Measurements from ENCODE around the gene THSD4. TPM values are rescaled to one million over a fixed set of nuclear protein-coding genes. Genes with fewer than 3 reads are reported as not detected.

THSD4 gene
- total and polyA plus RNA-seq, 2 of the 4 experiments (the other 2 are of a cell fraction) = 25.5 to 31.1 TPM

- H3K36me3 ChIP-seq (ENCODE audit: control insufficient read depth, insufficient read depth, low read length) = 0 out of 2 replicates have a peak, but pooled peaks cover 1% of the 10 kb centered on the region
- peaks cover 7% of the 10 kb centered on the region for H3K4me1 ChIP-seq (ENCODE audit: control insufficient read depth, insufficient read depth, low read length)
- H3K4me2 ChIP-seq (ENCODE audit: low read depth, low read length) = no peak overlapping the region
- H3K23ac ChIP-seq (ENCODE audit: low read depth, low read length) = no peak overlapping the region
- no peaks in the 10 kb centered on the region for H4K20me1 ChIP-seq (ENCODE audit: insufficient read depth, low read length)
- ChIA-PET POLR2A (ENCODE audit: unreplicated experiment) (no interaction called here), CTCF (no interaction called here)
- H3K27ac ChIP-seq (ENCODE audit: insufficient read depth, low read length) = no peak overlapping the region
- no peak overlapping the region for H3K56ac ChIP-seq (ENCODE audit: extremely low read depth, insufficient read depth, low read length)
- WGBS, 2 experiments (ENCODE audit: extremely low coverage in 2 of 2, insufficient read length in 1 of 2) = 90% methylated on average over 2 of the region's 6 CpGs; no CpG with 5 or more reads in 1 of the 2 experiments
- H2AK5ac ChIP-seq (ENCODE audit: low read depth, low read length) = no peak overlapping the region
- in situ Hi-C loops (cut with MboI; ENCODE audit: low sequenced_read_pairs) (no loop called here), intact Hi-C loops (cut with micrococcal nuclease) (no loop called here), dilution Hi-C loops (cut with HindIII; ENCODE audit: low sequenced_read_pairs, unreplicated experiment) (no loop called here)
- H4K5ac ChIP-seq (ENCODE audit: low read depth, low read length) = no peak overlapping the region
- peaks cover 3% of the 10 kb centered on the region; the same call in 1 of the 2 replicates for H3K9me1 ChIP-seq (ENCODE audit: insufficient read depth, low read length)
- BruUV-seq (replicated peaks) = no TSS peak
- no peak overlapping the region for H4K91ac ChIP-seq (ENCODE audit: insufficient read depth, low read depth, low read length)
- no peak overlapping the region for H2BK120ac ChIP-seq (ENCODE audit: low read depth, low read length)
- H3K18ac ChIP-seq (ENCODE audit: low read depth, low read length) = no peak overlapping the region
- DNase-seq = no peak
- no peak overlapping the region for H3K4ac ChIP-seq (ENCODE audit: low read depth, low read length)
- H2AFZ ChIP-seq (replicated peaks; ENCODE audit: low read length, poor library complexity) = no peak overlapping the region
- no peaks in the 10 kb centered on the region for H3K27me3 ChIP-seq (ENCODE audit: control insufficient read depth, insufficient read depth, low read length)
- H2AK9ac ChIP-seq (replicated peaks; ENCODE audit: low read depth, low read length, poor library complexity) = no peak overlapping the region
- no peak overlapping the region for H2BK15ac ChIP-seq (ENCODE audit: low read depth, low read length)
- no peak overlapping the region for H3K14ac ChIP-seq (replicated peaks; ENCODE audit: low read depth, low read length)
- peaks cover 8 to 16% of the 10 kb centered on the region in 2 experiments; a peak in 3 of 4 replicates for H3K79me1 ChIP-seq (ENCODE audit: low read depth in 1 of 2, low read length in 2 of 2)
- H4K8ac ChIP-seq (ENCODE audit: low read depth in 2 of 2, low read length in 2 of 2) = no peak overlapping the region
- no peak overlapping the region for H2BK5ac ChIP-seq (ENCODE audit: low read depth, low read length, poor library complexity, severe bottlenecking)
- TF ChIP-seq BHLHE40 (IDR thresholded peaks at IDR 0.05; ENCODE audit: low read depth, low read length) (no peak), MXI1 (IDR thresholded peaks at IDR 0.05; ENCODE audit: borderline replicate concordance, low read depth, low read length) (no peak), MAFK (IDR thresholded peaks at IDR 0.05; ENCODE audit: low read depth, low read length) (no peak), SMC3 (IDR thresholded peaks at IDR 0.05; ENCODE audit: low read depth, low read length) (no peak), MAZ (IDR thresholded peaks at IDR 0.05; ENCODE audit: borderline replicate concordance, low read depth, low read length) (no peak), RFX5 (IDR thresholded peaks at IDR 0.05; ENCODE audit: low read depth, low read length) (no peak), POLR2A (IDR thresholded peaks at IDR 0.05; ENCODE audit: low read depth, low read length) (no peak), CHD1 (IDR thresholded peaks at IDR 0.05; ENCODE audit: low read depth, low read length) (no peak), NFE2L2 (IDR thresholded peaks at IDR 0.05; ENCODE audit: low read depth, low read length) (no peak), CEBPB (IDR thresholded peaks at IDR 0.05; ENCODE audit: low read depth, low read length) (no peak), USF2 (IDR thresholded peaks at IDR 0.05; ENCODE audit: low read depth, low read length) (no peak), RAD21 (IDR thresholded peaks at IDR 0.05; ENCODE audit: low read length) (no peak), CTCF (conservative IDR thresholded peaks at IDR 0.05; ENCODE audit: low read depth, low read length) (no peak), ELK1 (IDR thresholded peaks at IDR 0.05; ENCODE audit: borderline replicate concordance, low read depth, low read length) (no peak), FOS (IDR thresholded peaks at IDR 0.05; ENCODE audit: low read depth, low read length) (no peak), RCOR1 (IDR thresholded peaks at IDR 0.05; ENCODE audit: insufficient replicate concordance, low read length) (no peak)
- no peak overlapping the region for H3K9ac ChIP-seq (ENCODE audit: low read depth, low read length)
- no peak overlapping the region for H2BK20ac ChIP-seq (ENCODE audit: low read depth, low read length)
- no peak for ATAC-seq (ENCODE audit: low read depth)
- H3K4me3 ChIP-seq (ENCODE audit: insufficient read depth, low read depth, low read length) = no peak overlapping the region
- H3K9me3 ChIP-seq (ENCODE audit: control insufficient read depth, insufficient read depth, low read length) = no peaks in the 10 kb centered on the region
Measured at GRCh38 chr15:71391421-71392088, 276.3 kb downstream of the THSD4 start.

Measured in IMR-90 (cell line).